Panc1 (cell line): ENCODE results near the gene INPPL1.

Experiments used
- POLR2AphosphoS5 ChIP-seq: IDR thresholded peaks from 2 replicates; pipeline ENCODE4 v1.6.1; 2012; ENCODE audit warnings: mild to moderate bottlenecking, low read depth, low read length, moderate library complexity
- TCF7L2 ChIP-seq: IDR thresholded peaks from 2 replicates; pipeline ENCODE4 v1.6.1; 2011; ENCODE audit warnings: mild to moderate bottlenecking, low read depth, low read length, inconsistent platforms
- TF ChIP-seq, protein P1 (sequence below), 2 experiments: IDR thresholded peaks; 2 replicates each; pipeline ENCODE4 v1.6.1; 2011 to 2012; ENCODE audit warnings: low read depth in 2 of 2, control low read depth in 1 of 2, low read length in 1 of 2, mild to moderate bottlenecking in 1 of 2, moderate library complexity in 1 of 2; ENCODE audit not compliant: insufficient read depth in 1 of 2
- TF ChIP-seq, protein P2 (sequence below): fragments of 450-650 bp; IDR thresholded peaks from 2 replicates; pipeline ENCODE4 v1.5.1; 2017; ENCODE audit warnings: mild to moderate bottlenecking

DNA sequence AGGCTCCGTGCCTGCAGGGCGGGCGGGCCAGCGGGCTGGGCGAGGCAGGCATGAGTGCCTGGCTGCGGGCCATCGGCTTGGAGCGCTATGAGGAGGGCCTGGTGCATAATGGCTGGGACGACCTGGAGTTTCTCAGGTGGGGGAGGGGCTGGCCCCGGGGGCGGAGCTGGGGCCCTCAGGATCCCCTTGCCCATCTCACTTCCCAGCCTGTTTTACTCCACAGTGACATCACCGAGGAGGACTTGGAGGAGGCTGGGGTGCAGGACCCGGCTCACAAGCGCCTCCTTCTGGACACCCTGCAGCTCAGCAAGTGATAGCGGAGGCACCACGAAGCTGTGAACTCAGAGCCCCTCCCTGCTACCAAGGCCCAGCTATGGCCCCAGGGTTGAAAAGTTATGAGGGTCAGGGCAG, 13.5 kb downstream of the INPPL1 start:
- TF ChIP-seq, protein P1, sequence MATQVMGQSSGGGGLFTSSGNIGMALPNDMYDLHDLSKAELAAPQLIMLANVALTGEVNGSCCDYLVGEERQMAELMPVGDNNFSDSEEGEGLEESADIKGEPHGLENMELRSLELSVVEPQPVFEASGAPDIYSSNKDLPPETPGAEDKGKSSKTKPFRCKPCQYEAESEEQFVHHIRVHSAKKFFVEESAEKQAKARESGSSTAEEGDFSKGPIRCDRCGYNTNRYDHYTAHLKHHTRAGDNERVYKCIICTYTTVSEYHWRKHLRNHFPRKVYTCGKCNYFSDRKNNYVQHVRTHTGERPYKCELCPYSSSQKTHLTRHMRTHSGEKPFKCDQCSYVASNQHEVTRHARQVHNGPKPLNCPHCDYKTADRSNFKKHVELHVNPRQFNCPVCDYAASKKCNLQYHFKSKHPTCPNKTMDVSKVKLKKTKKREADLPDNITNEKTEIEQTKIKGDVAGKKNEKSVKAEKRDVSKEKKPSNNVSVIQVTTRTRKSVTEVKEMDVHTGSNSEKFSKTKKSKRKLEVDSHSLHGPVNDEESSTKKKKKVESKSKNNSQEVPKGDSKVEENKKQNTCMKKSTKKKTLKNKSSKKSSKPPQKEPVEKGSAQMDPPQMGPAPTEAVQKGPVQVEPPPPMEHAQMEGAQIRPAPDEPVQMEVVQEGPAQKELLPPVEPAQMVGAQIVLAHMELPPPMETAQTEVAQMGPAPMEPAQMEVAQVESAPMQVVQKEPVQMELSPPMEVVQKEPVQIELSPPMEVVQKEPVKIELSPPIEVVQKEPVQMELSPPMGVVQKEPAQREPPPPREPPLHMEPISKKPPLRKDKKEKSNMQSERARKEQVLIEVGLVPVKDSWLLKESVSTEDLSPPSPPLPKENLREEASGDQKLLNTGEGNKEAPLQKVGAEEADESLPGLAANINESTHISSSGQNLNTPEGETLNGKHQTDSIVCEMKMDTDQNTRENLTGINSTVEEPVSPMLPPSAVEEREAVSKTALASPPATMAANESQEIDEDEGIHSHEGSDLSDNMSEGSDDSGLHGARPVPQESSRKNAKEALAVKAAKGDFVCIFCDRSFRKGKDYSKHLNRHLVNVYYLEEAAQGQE (IDR thresholded peaks at IDR 0.05; ENCODE audit: insufficient read depth in 1 of 2, low read depth in 2 of 2, low read length in 1 of 2), result no peak
- TF ChIP-seq, protein P2, sequence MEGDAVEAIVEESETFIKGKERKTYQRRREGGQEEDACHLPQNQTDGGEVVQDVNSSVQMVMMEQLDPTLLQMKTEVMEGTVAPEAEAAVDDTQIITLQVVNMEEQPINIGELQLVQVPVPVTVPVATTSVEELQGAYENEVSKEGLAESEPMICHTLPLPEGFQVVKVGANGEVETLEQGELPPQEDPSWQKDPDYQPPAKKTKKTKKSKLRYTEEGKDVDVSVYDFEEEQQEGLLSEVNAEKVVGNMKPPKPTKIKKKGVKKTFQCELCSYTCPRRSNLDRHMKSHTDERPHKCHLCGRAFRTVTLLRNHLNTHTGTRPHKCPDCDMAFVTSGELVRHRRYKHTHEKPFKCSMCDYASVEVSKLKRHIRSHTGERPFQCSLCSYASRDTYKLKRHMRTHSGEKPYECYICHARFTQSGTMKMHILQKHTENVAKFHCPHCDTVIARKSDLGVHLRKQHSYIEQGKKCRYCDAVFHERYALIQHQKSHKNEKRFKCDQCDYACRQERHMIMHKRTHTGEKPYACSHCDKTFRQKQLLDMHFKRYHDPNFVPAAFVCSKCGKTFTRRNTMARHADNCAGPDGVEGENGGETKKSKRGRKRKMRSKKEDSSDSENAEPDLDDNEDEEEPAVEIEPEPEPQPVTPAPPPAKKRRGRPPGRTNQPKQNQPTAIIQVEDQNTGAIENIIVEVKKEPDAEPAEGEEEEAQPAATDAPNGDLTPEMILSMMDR, result peak; percentile 96
- no peak for TF ChIP-seq POLR2AphosphoS5
- TF ChIP-seq TCF7L2, result no peak
